Measurements from ENCODE around the gene RPP14.
"Not testable (repeated sequence)": the region's sequence is repeated elsewhere in the genome, so short reads cannot be mapped to it uniquely, and the experiment has no call there.

The RPP14 gene

GRCh38 chr3:58305882-58306711, at the start of gene RPP14, which contains the start of gene HTD2:
Gene RPP14 (plus strand): TSS chr3:58306245. CDS start chr3:58310330, 4,085 bp downstream.
Gene HTD2 (plus strand): TSS chr3:58306520. CDS start chr3:58317614, 11,094 bp downstream.
- peak within 1 kb of the TSS; percentile 98 for H3K27ac Mint-ChIP-seq
- peaks cover 11% of the 10 kb centered on the region for H3K36me3 Mint-ChIP-seq
- peak; percentile 96 for ATAC-seq

GRCh38 chr3:58256511-58256910, 49.5 kb upstream of the RPP14 start:
- Mint-ChIP-seq H3K27ac (peak overlapping the region; percentile 18), H3K27me3 (no peaks in the 10 kb centered on the region), H3K36me3 (peaks cover 60% of the 10 kb centered on the region), H3K4me3 (no peak overlapping the region), H3K9me3 (no peaks in the 10 kb centered on the region), H3K4me1 (peaks cover 19% of the 10 kb centered on the region)
- ATAC-seq: no peak

More at GRCh38 chr3:58305882-58306711, at the start of gene RPP14, which contains the start of gene HTD2:
- H3K9me3 Mint-ChIP-seq: no peaks in the 10 kb centered on the region
- peak within 1 kb of the TSS; percentile 97 for H3K4me3 Mint-ChIP-seq
- peaks cover 35% of the 10 kb centered on the region for H3K4me1 Mint-ChIP-seq
- H3K27me3 Mint-ChIP-seq: no peaks in the 10 kb centered on the region

GRCh38 chr3:58258392-58259055, 47.5 kb upstream of the RPP14 start:
- H3K27ac Mint-ChIP-seq: peak overlapping the region; percentile 24

GRCh38 chr3:58260261-58260731, 45.7 kb upstream of the RPP14 start:
- H3K27ac Mint-ChIP-seq: peak overlapping the region; percentile 55
- peak; percentile 83 for ATAC-seq
- H3K36me3 Mint-ChIP-seq: peaks cover 47% of the 10 kb centered on the region
- no peaks in the 10 kb centered on the region for H3K27me3 Mint-ChIP-seq
- peaks cover 19% of the 10 kb centered on the region for H3K4me1 Mint-ChIP-seq
- H3K9me3 Mint-ChIP-seq: no peaks in the 10 kb centered on the region
- no peak overlapping the region for H3K4me3 Mint-ChIP-seq

More at GRCh38 chr3:58258392-58259055, 47.5 kb upstream of the RPP14 start:
- Mint-ChIP-seq H3K4me3 (no peak overlapping the region), H3K36me3 (peaks cover 52% of the 10 kb centered on the region), H3K9me3 (no peaks in the 10 kb centered on the region), H3K27me3 (no peaks in the 10 kb centered on the region), H3K4me1 (peaks cover 19% of the 10 kb centered on the region)
- ATAC-seq: peak; percentile 64

- Mint-ChIP-seq H3K4me1 (peaks cover 22% of the 10 kb centered on the region), H3K36me3 (peaks cover 51% of the 10 kb centered on the region), H3K27ac (peak overlapping the region; percentile 55), H3K27me3 (no peaks in the 10 kb centered on the region), H3K9me3 (no peaks in the 10 kb centered on the region), H3K4me3 (no peak overlapping the region)
- no peak for ATAC-seq
Measured at GRCh38 chr3:58260733-58261132, 45.3 kb upstream of the RPP14 start.

- Mint-ChIP-seq H3K4me3 (no peak overlapping the region), H3K36me3 (peaks cover 46% of the 10 kb centered on the region), H3K9me3 (no peaks in the 10 kb centered on the region), H3K27me3 (no peaks in the 10 kb centered on the region), H3K4me1 (peaks cover 17% of the 10 kb centered on the region), H3K27ac (peak overlapping the region; percentile 26)
- ATAC-seq: peak; percentile 8
Measured at GRCh38 chr3:58261954-58262666, 43.9 kb upstream of the RPP14 start.

GRCh38 chr3:58266577-58266976, 39.5 kb upstream of the RPP14 start:
- Mint-ChIP-seq H3K4me1 (peaks cover 10% of the 10 kb centered on the region), H3K4me3 (no peak overlapping the region), H3K36me3 (peaks cover 41% of the 10 kb centered on the region), H3K27ac (peak overlapping the region; percentile 46), H3K27me3 (no peaks in the 10 kb centered on the region), H3K9me3 (no peaks in the 10 kb centered on the region)
- no peak for ATAC-seq

- peaks cover 16% of the 10 kb centered on the region for H3K4me1 Mint-ChIP-seq
- not testable (repeated sequence) for H3K9me3 Mint-ChIP-seq, H3K27me3 Mint-ChIP-seq, ATAC-seq, H3K4me3 Mint-ChIP-seq
- peaks cover 47% of the 10 kb centered on the region for H3K36me3 Mint-ChIP-seq
- H3K27ac Mint-ChIP-seq: peak overlapping the region; percentile 46
Measured at GRCh38 chr3:58267543-58267942, 38.5 kb upstream of the RPP14 start.

- Mint-ChIP-seq H3K4me1 (peaks cover 16% of the 10 kb centered on the region), H3K9me3 (no peaks in the 10 kb centered on the region), H3K4me3 (no peak overlapping the region), H3K27me3 (no peaks in the 10 kb centered on the region), H3K27ac (no peak overlapping the region), H3K36me3 (peaks cover 64% of the 10 kb centered on the region)
- no peak for ATAC-seq
Measured at GRCh38 chr3:58269356-58269755, 36.7 kb upstream of the RPP14 start.

- Mint-ChIP-seq H3K9me3 (no peaks in the 10 kb centered on the region), H3K27me3 (no peaks in the 10 kb centered on the region), H3K4me1 (peaks cover 16% of the 10 kb centered on the region), H3K27ac (no peak overlapping the region), H3K4me3 (no peak overlapping the region), H3K36me3 (peaks cover 71% of the 10 kb centered on the region)
- no peak for ATAC-seq
Measured at GRCh38 chr3:58270485-58270884, 35.6 kb upstream of the RPP14 start.

GRCh38 chr3:58271901-58272501, 34.0 kb upstream of the RPP14 start:
- Mint-ChIP-seq H3K36me3 (peaks cover 76% of the 10 kb centered on the region), H3K27me3 (no peaks in the 10 kb centered on the region), H3K4me3 (no peak overlapping the region), H3K27ac (peak overlapping the region; percentile 54), H3K9me3 (peaks cover 2% of the 10 kb centered on the region), H3K4me1 (peaks cover 11% of the 10 kb centered on the region)
- ATAC-seq: no peak

- Mint-ChIP-seq H3K4me3 (no peak overlapping the region), H3K27ac (no peak overlapping the region), H3K27me3 (no peaks in the 10 kb centered on the region), H3K36me3 (peaks cover 76% of the 10 kb centered on the region), H3K4me1 (peaks cover 6% of the 10 kb centered on the region), H3K9me3 (peaks cover 2% of the 10 kb centered on the region)
- no peak for ATAC-seq
Measured at GRCh38 chr3:58272891-58273290, 33.2 kb upstream of the RPP14 start.

- H3K27ac Mint-ChIP-seq, H3K9me3 Mint-ChIP-seq, H3K4me3 Mint-ChIP-seq, ATAC-seq, H3K4me1 Mint-ChIP-seq, H3K27me3 Mint-ChIP-seq: not testable (repeated sequence)
- H3K36me3 Mint-ChIP-seq: peaks cover 76% of the 10 kb centered on the region
Measured at GRCh38 chr3:58273362-58273761, 32.7 kb upstream of the RPP14 start.

GRCh38 chr3:58274027-58274614, 31.9 kb upstream of the RPP14 start:
- H3K9me3 Mint-ChIP-seq: peaks cover 2% of the 10 kb centered on the region
- H3K27me3 Mint-ChIP-seq: no peaks in the 10 kb centered on the region
- no peak for ATAC-seq
- peaks cover 6% of the 10 kb centered on the region for H3K4me1 Mint-ChIP-seq
- peaks cover 76% of the 10 kb centered on the region for H3K36me3 Mint-ChIP-seq
- no peak overlapping the region for H3K27ac Mint-ChIP-seq
- H3K4me3 Mint-ChIP-seq: no peak overlapping the region
